Activated B cell treated with CpG ODN at 0.5 μM for 24 hours (primary cell): ENCODE data around the gene AQP1. TPM values are rescaled to one million over a fixed set of nuclear protein-coding genes. Genes with fewer than 3 reads are reported as not detected.

ENCODE experiments used
- ATAC-seq: fragments of 200-7000 bp; cut with Tn5 transposase; one replicate; pipeline ENCODE4 v1.10.0; 2021; ENCODE audit warnings: low read depth, mild to moderate bottlenecking, moderate library complexity
- CTCF ChIA-PET: fragments of 350-600 bp; sonication (Branson Sonifier 250); formaldehyde crosslinking; loops from one replicate; lab custom pipeline; 2021; ENCODE audit warnings: antibody characterized with exemption; lab: Charles Lee
- POLR2A ChIA-PET: fragments of 350-600 bp; sonication (Branson Sonifier 250); formaldehyde crosslinking; loops from one replicate; lab custom pipeline; 2021; ENCODE audit warnings: antibody characterized with exemption; lab: Charles Lee
- DNase-seq: peaks from one replicate; pipeline ENCODE4 v3.0.0; 2022
- H3K27ac Mint-ChIP-seq: one replicate; pipeline ENCODE4 v1.8.0; 2020; ENCODE audit warnings: mixed read lengths
- H3K27me3 Mint-ChIP-seq: one replicate; pipeline ENCODE4 v1.8.0; 2021; ENCODE audit warnings: mixed read lengths
- H3K36me3 Mint-ChIP-seq: one replicate; pipeline ENCODE4 v1.8.0; 2021; ENCODE audit warnings: low read depth, mixed read lengths
- H3K4me1 Mint-ChIP-seq: one replicate; pipeline ENCODE4 v1.8.0; 2021; ENCODE audit warnings: mixed read lengths
- H3K4me3 Mint-ChIP-seq: one replicate; pipeline ENCODE4 v1.8.0; 2020; ENCODE audit warnings: mild to moderate bottlenecking, mixed read lengths
- H3K9me3 Mint-ChIP-seq: one replicate; pipeline ENCODE4 v1.8.0; 2020; ENCODE audit warnings: mixed read lengths
- intact Hi-C: fragments of 100-400 bp; cut with micrococcal nuclease; formaldehyde crosslinking; loops from one replicate; pipeline ENCODE4 v1.15.1; 2024
- total RNA-seq: library from RNA; stranded (reverse); gene quantifications from 2 replicates; pipeline ENCODE4 v1.2.3, GENCODE V29; 2022
- TF ChIP-seq, protein P1 (sequence below): fragments of 200-600 bp; IDR thresholded peaks from one replicate; pipeline ENCODE4 v1.8.0; 2022; ENCODE audit warnings: antibody characterized with exemption, mild to moderate bottlenecking

The AQP1 gene
- total RNA-seq, 1 donor from 2014 or later = 0.44 TPM

- ChIA-PET CTCF (interaction anchor here (1.0 to 2.8 kb wide), 3 partner anchors 9 to 34 kb away, joined by 4 to 13 read pairs (median 6); no protein-coding TSS in a partner anchor), POLR2A (no interaction called here)
- DNase-seq = no peak
- H3K4me3 Mint-ChIP-seq = no peak overlapping the region
- TF ChIP-seq, protein P1, sequence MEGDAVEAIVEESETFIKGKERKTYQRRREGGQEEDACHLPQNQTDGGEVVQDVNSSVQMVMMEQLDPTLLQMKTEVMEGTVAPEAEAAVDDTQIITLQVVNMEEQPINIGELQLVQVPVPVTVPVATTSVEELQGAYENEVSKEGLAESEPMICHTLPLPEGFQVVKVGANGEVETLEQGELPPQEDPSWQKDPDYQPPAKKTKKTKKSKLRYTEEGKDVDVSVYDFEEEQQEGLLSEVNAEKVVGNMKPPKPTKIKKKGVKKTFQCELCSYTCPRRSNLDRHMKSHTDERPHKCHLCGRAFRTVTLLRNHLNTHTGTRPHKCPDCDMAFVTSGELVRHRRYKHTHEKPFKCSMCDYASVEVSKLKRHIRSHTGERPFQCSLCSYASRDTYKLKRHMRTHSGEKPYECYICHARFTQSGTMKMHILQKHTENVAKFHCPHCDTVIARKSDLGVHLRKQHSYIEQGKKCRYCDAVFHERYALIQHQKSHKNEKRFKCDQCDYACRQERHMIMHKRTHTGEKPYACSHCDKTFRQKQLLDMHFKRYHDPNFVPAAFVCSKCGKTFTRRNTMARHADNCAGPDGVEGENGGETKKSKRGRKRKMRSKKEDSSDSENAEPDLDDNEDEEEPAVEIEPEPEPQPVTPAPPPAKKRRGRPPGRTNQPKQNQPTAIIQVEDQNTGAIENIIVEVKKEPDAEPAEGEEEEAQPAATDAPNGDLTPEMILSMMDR = no peak
- H3K4me1 Mint-ChIP-seq = peaks cover 25% of the 10 kb centered on the region
- ATAC-seq = no peak
- H3K9me3 Mint-ChIP-seq = no peaks in the 10 kb centered on the region
- no peak overlapping the region for H3K27ac Mint-ChIP-seq
- intact Hi-C loops = no loop called here
- H3K27me3 Mint-ChIP-seq = peaks cover 9% of the 10 kb centered on the region
- H3K36me3 Mint-ChIP-seq = no peaks in the 10 kb centered on the region
These were observed 61.6 kb downstream of the AQP1 start for GRCh38 chr7:30973292-30973691.

DNA sequence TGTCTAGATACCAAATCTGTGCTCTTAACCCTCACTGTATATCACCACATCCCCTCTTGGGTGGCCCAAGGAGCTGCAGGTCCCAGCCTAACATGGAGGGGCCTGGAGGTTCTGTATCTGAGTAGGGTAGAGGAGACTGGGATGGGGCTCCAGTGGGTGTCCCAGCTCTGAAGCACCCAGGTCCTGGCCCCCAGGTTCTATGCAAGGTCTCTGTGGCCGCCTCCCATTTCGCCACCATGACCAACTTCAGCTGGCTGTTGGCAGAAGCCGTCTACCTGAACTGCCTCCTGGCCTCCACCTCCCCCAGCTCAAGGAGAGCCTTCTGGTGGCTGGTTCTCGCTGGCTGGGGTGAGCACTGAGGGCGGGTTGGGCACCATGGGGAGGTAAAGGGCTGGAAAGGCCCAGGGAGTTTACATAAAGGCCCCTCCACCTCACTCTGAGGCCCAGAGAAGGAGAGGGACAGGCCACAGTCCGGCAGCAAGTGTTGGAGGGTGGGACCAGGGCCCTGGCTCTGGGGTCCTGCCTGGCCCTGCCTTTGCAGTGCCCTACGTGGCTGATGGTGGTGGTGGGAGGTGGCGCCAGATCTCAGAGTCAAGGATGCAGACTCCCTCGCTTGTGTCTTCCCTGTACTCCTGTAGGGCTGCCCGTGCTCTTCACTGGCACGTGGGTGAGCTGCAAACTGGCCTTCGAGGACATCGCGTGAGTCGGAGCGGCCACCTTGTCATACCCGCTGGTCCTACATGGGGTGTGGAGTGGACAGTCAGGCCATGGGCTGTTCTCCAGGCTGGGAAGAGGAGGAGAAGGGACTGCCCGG lies 62.3 kb downstream of the AQP1 start:
- ATAC-seq (no peak), DNase-seq (no peak)
- intact Hi-C loops = loop anchor here (1.0 to 2.0 kb wide), 2 partner anchors 35 to 173 kb away; no protein-coding TSS in a partner anchor
- H3K9me3 Mint-ChIP-seq = no peaks in the 10 kb centered on the region
- peaks cover 9% of the 10 kb centered on the region for H3K27me3 Mint-ChIP-seq
- ChIA-PET CTCF (interaction anchor here (1.0 to 2.8 kb wide), 3 partner anchors 9 to 35 kb away, joined by 4 to 13 read pairs (median 6); no protein-coding TSS in a partner anchor), POLR2A (no interaction called here)
- H3K36me3 Mint-ChIP-seq = no peaks in the 10 kb centered on the region
- no peak overlapping the region for H3K4me3 Mint-ChIP-seq
- H3K27ac Mint-ChIP-seq = no peak overlapping the region
- peaks cover 19% of the 10 kb centered on the region for H3K4me1 Mint-ChIP-seq
- TF ChIP-seq, protein P1 = no peak

DNA sequence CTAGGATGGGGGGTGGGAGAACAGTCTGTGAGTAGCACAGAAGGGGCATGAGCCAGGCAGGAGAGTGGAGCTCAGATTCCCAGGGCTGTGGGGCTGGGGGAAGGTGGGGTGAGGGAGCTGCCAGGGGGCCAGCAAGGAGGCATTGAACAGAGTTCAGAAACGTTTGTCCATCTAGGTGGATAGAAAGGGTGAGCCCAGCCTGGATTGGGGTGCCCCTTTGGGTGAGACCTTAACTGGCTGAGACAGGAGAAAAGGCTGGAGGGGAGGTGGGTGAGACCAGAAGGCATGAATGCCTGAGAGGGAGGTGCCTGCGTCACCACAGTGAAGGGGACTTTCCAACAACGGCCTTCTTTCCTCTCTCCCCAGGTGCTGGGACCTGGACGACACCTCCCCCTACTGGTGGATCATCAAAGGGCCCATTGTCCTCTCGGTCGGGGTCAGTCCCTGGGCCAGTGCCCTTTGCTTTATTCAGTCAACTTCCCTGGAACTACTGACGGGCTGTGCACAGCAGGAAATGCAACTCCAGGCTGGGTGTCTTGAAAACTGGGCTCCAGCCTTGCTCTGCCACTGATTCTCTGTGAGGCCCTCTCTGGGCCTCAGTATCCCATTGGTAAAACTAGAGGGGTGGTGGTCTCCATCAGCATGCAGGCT lies 63.1 kb downstream of the AQP1 start:
- Mint-ChIP-seq H3K4me1 (peaks cover 14% of the 10 kb centered on the region), H3K27me3 (peaks cover 9% of the 10 kb centered on the region), H3K27ac (no peak overlapping the region), H3K4me3 (no peak overlapping the region), H3K36me3 (no peaks in the 10 kb centered on the region), H3K9me3 (no peaks in the 10 kb centered on the region)
- intact Hi-C loops = loop anchor here (1.0 to 2.0 kb wide), 2 partner anchors 36 to 173 kb away; no protein-coding TSS in a partner anchor
- POLR2A ChIA-PET = no interaction called here
- CTCF ChIA-PET = interaction anchor here (1.9 kb wide), 1 partner anchor 36 kb away, joined by 6 read pairs; no protein-coding TSS in a partner anchor
- TF ChIP-seq, protein P1 = no peak
- ATAC-seq (peak; percentile 85), DNase-seq (no peak)

Other genes starting within 250 kb of the AQP1 start
- gene CRHR2, start 229.4 kb upstream of the AQP1 start, total RNA-seq = not detected in 2 replicates
- gene INMT, start 159.7 kb upstream of the AQP1 start, total RNA-seq = 0.11 and 0.17 TPM in 2 replicates
- 1.2 and 1.3 TPM in 2 replicates for gene MINDY4, start 140.4 kb upstream of the AQP1 start, total RNA-seq
- gene GHRHR, start 52.1 kb downstream of the AQP1 start, total RNA-seq = not detected in 2 replicates
- gene ADCYAP1R1, start 140.5 kb downstream of the AQP1 start, total RNA-seq = not detected in 2 replicates